Activated T-helper 17 cell treated with anti-CD3 and anti-CD28 coated beads, Interleukin-2, amount 50 U/mL, for 72 hours (primary cell): ENCODE data around the gene DNAH2. TPM values are rescaled to one million over a fixed set of nuclear protein-coding genes. Genes with fewer than 3 reads are reported as not detected.

Experiments used
- ATAC-seq: fragments of 150-1000 bp; cut with Tn5 transposase; replicated peaks from 2 replicates; pipeline ENCODE4 v1.10.0; 2021; ENCODE audit warnings: mild to moderate bottlenecking, moderate library complexity
- H3K27ac Mint-ChIP-seq: one replicate; pipeline ENCODE4 v1.8.0; 2022; ENCODE audit warnings: mixed read lengths
- H3K27me3 Mint-ChIP-seq: one replicate; pipeline ENCODE4 v1.8.0; 2022; ENCODE audit warnings: mixed read lengths
- H3K36me3 Mint-ChIP-seq: one replicate; pipeline ENCODE4 v1.8.0; 2022; ENCODE audit warnings: low read depth, mild to moderate bottlenecking, mixed read lengths
- H3K4me1 Mint-ChIP-seq: one replicate; pipeline ENCODE4 v1.8.0; 2022; ENCODE audit warnings: mixed read lengths
- H3K4me3 Mint-ChIP-seq: one replicate; pipeline ENCODE4 v1.8.0; 2022; ENCODE audit warnings: mild to moderate bottlenecking, mixed read lengths
- H3K9me3 Mint-ChIP-seq: one replicate; pipeline ENCODE4 v1.8.0; 2022; ENCODE audit warnings: mixed read lengths
- total RNA-seq, 2 donors: library from RNA; stranded (reverse); gene quantifications; one replicate each; pipeline ENCODE4 v1.2.3, GENCODE V29; 2022

DNAH2 gene
- total RNA-seq, 2 donors from 2014 or later: 0.06 TPM; not detected in 1

- no peak for ATAC-seq
- H3K27ac Mint-ChIP-seq: peak overlapping the region; percentile 98
- peak overlapping the region; percentile 83 for H3K4me3 Mint-ChIP-seq
- peaks cover 59% of the 10 kb centered on the region for H3K36me3 Mint-ChIP-seq
- H3K27me3 Mint-ChIP-seq: no peaks in the 10 kb centered on the region
- H3K9me3 Mint-ChIP-seq: no peaks in the 10 kb centered on the region
- peaks cover 44% of the 10 kb centered on the region for H3K4me1 Mint-ChIP-seq
Observed at GRCh38 chr17:7836596-7837407, 119.3 kb downstream of the DNAH2 start.

- H3K27ac Mint-ChIP-seq: peak overlapping the region; percentile 98
- peak overlapping the region; percentile 83 for H3K4me3 Mint-ChIP-seq
- H3K9me3 Mint-ChIP-seq: no peaks in the 10 kb centered on the region
- ATAC-seq: no peak
- peaks cover 67% of the 10 kb centered on the region for H3K36me3 Mint-ChIP-seq
- H3K4me1 Mint-ChIP-seq: peaks cover 44% of the 10 kb centered on the region
- no peaks in the 10 kb centered on the region for H3K27me3 Mint-ChIP-seq
Observed at GRCh38 chr17:7837408-7838088, 120.0 kb downstream of the DNAH2 start.

GRCh38 chr17:7838090-7839075 lies 120.8 kb downstream of the DNAH2 start:
- Mint-ChIP-seq H3K4me3 (peak overlapping the region; percentile 83), H3K9me3 (no peaks in the 10 kb centered on the region), H3K4me1 (peaks cover 42% of the 10 kb centered on the region), H3K36me3 (peaks cover 74% of the 10 kb centered on the region), H3K27ac (peak overlapping the region; percentile 98), H3K27me3 (no peaks in the 10 kb centered on the region)
- ATAC-seq: no peak

- Mint-ChIP-seq H3K4me3 (peak overlapping the region; percentile 83), H3K36me3 (peaks cover 83% of the 10 kb centered on the region), H3K27me3 (no peaks in the 10 kb centered on the region), H3K4me1 (peaks cover 39% of the 10 kb centered on the region), H3K27ac (peak overlapping the region; percentile 79), H3K9me3 (no peaks in the 10 kb centered on the region)
- ATAC-seq: no peak
Observed at GRCh38 chr17:7839190-7839875, 121.8 kb downstream of the DNAH2 start.

- H3K27ac Mint-ChIP-seq: peak overlapping the region; percentile 93
- no peak for ATAC-seq
- H3K4me3 Mint-ChIP-seq: peak overlapping the region; percentile 83
- H3K27me3 Mint-ChIP-seq: no peaks in the 10 kb centered on the region
- no peaks in the 10 kb centered on the region for H3K9me3 Mint-ChIP-seq
- H3K36me3 Mint-ChIP-seq: peaks cover 85% of the 10 kb centered on the region
- H3K4me1 Mint-ChIP-seq: peaks cover 39% of the 10 kb centered on the region
Observed at GRCh38 chr17:7839876-7840261, 122.3 kb downstream of the DNAH2 start.

GRCh38 chr17:7840441-7840840 lies 122.9 kb downstream of the DNAH2 start:
- Mint-ChIP-seq H3K9me3 (no peaks in the 10 kb centered on the region), H3K36me3 (peaks cover 85% of the 10 kb centered on the region), H3K27ac (peak overlapping the region; percentile 93), H3K4me3 (peak overlapping the region; percentile 83), H3K4me1 (peaks cover 39% of the 10 kb centered on the region), H3K27me3 (no peaks in the 10 kb centered on the region)
- ATAC-seq: no peak

- H3K4me1 Mint-ChIP-seq: peaks cover 44% of the 10 kb centered on the region
- H3K36me3 Mint-ChIP-seq: peaks cover 88% of the 10 kb centered on the region
Observed at GRCh38 chr17:7840875-7841274, 123.3 kb downstream of the DNAH2 start.

GRCh38 chr17:7841396-7841914 lies 123.9 kb downstream of the DNAH2 start:
- Mint-ChIP-seq H3K27ac (peak overlapping the region; percentile 93), H3K9me3 (no peaks in the 10 kb centered on the region), H3K4me1 (peaks cover 46% of the 10 kb centered on the region), H3K36me3 (peaks cover 88% of the 10 kb centered on the region), H3K27me3 (no peaks in the 10 kb centered on the region), H3K4me3 (peak overlapping the region; percentile 83)
- peak; percentile 61 for ATAC-seq

More at GRCh38 chr17:7840875-7841274, 123.3 kb downstream of the DNAH2 start:
- Mint-ChIP-seq H3K27me3 (no peaks in the 10 kb centered on the region), H3K4me3 (peak overlapping the region; percentile 83), H3K27ac (peak overlapping the region; percentile 93), H3K9me3 (no peaks in the 10 kb centered on the region)
- ATAC-seq: no peak

- Mint-ChIP-seq H3K36me3 (peaks cover 91% of the 10 kb centered on the region), H3K27ac (peak overlapping the region; percentile 93), H3K27me3 (no peaks in the 10 kb centered on the region), H3K9me3 (no peaks in the 10 kb centered on the region), H3K4me3 (peak overlapping the region; percentile 83), H3K4me1 (peaks cover 46% of the 10 kb centered on the region)
- peak; percentile 25 for ATAC-seq
Observed at GRCh38 chr17:7841915-7842379, 124.4 kb downstream of the DNAH2 start.

- Mint-ChIP-seq H3K36me3 (peaks cover 91% of the 10 kb centered on the region), H3K27ac (peak overlapping the region; percentile 93), H3K27me3 (no peaks in the 10 kb centered on the region), H3K9me3 (no peaks in the 10 kb centered on the region), H3K4me3 (peak overlapping the region; percentile 83), H3K4me1 (peaks cover 39% of the 10 kb centered on the region)
- peak; percentile 62 for ATAC-seq
Observed at GRCh38 chr17:7842380-7843256, 125.1 kb downstream of the DNAH2 start.

- peak; percentile 1 for ATAC-seq
- H3K4me3 Mint-ChIP-seq: peak overlapping the region; percentile 83
- H3K9me3 Mint-ChIP-seq: no peaks in the 10 kb centered on the region
- peaks cover 92% of the 10 kb centered on the region for H3K36me3 Mint-ChIP-seq
- H3K27ac Mint-ChIP-seq: peak overlapping the region; percentile 93
- no peaks in the 10 kb centered on the region for H3K27me3 Mint-ChIP-seq
- H3K4me1 Mint-ChIP-seq: peaks cover 37% of the 10 kb centered on the region
Observed at GRCh38 chr17:7843257-7843535, 125.7 kb downstream of the DNAH2 start.

GRCh38 chr17:7843536-7844291 lies 126.2 kb downstream of the DNAH2 start:
- Mint-ChIP-seq H3K36me3 (peaks cover 95% of the 10 kb centered on the region), H3K4me1 (peaks cover 32% of the 10 kb centered on the region), H3K27ac (peak overlapping the region; percentile 93), H3K9me3 (no peaks in the 10 kb centered on the region), H3K4me3 (peak overlapping the region; percentile 83), H3K27me3 (no peaks in the 10 kb centered on the region)
- ATAC-seq: peak; percentile 13
